ENCODE results near the gene NHEJ1.

The NHEJ1 gene

DNA sequence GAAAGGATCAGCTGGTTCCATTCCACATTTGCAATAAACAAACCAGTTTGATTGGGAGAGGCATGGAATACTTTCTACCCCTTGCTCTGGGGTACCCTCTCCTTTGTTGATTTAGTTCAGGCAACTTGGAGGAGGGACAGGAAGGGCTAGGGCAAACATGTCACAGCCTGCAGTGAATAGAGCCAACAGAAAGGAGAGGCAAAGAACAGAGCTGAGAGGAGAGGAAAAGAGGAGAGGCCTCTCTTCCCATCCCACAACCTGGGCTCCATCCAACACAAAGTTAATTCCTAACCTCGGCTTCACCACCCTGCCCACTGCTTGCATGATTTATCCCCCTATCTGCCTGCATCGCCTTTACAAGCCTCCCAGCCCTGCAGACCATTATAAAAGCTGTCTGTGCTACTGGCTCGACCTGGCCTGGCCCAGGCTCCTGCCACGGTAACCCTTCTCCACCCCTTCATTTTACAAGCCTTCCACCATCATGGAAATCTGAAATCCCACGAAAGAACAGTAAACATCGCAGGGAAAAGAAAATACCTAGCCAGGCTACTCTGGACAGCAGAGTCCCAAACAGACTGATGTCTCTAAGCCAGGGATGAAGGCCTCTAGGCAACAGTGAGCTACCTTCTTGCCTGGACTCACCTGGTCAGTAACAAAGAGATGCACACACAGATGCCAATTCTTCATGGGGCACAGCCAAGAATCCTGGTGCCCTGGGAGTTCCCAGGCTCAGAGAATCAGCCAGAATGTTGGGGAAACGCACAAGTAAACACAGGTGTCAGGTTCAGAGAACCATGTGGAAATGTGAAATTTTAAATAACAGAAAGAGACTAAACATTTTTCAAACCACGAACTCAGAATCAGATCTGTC lies 43.6 kb downstream of the NHEJ1 start:
- TF ChIP-seq FOXP2 (optimal IDR thresholded peaks at IDR 0.05; ENCODE audit: control extremely low read depth, extremely low read length, insufficient read depth) (no peak), EZH2 (IDR thresholded peaks at IDR 0.05) (no peak), POLR2AphosphoS5 (IDR thresholded peaks at IDR 0.05; ENCODE audit: borderline replicate concordance, low read depth, low read length) (no peak)
- Histone ChIP-seq H3K27ac (no peak overlapping the region), H3K9ac (ENCODE audit: insufficient read length) (no peak overlapping the region), H3K4me3 (no peak overlapping the region), H3K9me3 (ENCODE audit: low read depth, low read length) (no peaks in the 10 kb centered on the region), H3K36me3 (ENCODE audit: insufficient read depth, low read length) (no peaks in the 10 kb centered on the region)
- DNase-seq (ENCODE audit: low read depth, low spot score), result no peak

DNA sequence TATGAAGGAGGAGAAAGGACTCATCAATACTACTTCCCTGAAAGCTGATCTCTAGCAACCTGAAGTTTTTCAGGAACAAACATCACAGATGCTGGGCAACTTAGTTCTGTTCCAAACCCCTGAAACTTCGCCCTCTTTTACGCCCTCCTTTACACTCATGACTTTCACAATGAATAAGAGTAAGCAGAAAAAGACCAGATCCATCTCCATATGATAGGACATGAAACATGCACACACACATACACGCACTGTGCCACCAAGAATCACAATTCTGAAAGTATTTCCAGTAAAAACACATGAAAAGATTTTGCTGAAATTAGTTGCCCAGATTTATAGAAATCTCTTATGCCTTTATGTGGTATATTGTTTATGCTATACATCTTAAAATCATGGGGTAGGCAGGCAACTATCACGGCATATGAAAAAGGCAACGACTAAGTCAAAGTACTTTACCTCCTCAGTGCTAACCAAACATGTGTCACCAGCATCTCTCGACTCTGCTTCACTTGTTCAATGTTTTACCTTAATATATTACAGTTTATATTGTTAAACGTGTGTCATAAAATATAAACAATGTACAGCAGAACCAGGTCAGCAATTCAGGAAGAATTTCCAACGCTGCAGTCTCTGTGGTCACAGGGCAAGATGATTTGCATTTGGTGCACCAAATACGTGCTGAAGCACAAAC lies 47.8 kb downstream of the NHEJ1 start:
- H3K9ac ChIP-seq (ENCODE audit: insufficient read length), result no peak overlapping the region
- H3K36me3 ChIP-seq (ENCODE audit: insufficient read depth, low read length), result no peaks in the 10 kb centered on the region
- H3K9me3 ChIP-seq (ENCODE audit: low read depth, low read length), result no peaks in the 10 kb centered on the region
- H3K27ac ChIP-seq, result no peak overlapping the region
- no peak for TF ChIP-seq POLR2AphosphoS5 (IDR thresholded peaks at IDR 0.05; ENCODE audit: borderline replicate concordance, low read depth, low read length)
- no peak for TF ChIP-seq FOXP2 (optimal IDR thresholded peaks at IDR 0.05; ENCODE audit: control extremely low read depth, extremely low read length, insufficient read depth)
- no peak for TF ChIP-seq EZH2 (IDR thresholded peaks at IDR 0.05)
- H3K4me3 ChIP-seq, result no peak overlapping the region
- no peak for DNase-seq (ENCODE audit: low read depth, low spot score)

DNA sequence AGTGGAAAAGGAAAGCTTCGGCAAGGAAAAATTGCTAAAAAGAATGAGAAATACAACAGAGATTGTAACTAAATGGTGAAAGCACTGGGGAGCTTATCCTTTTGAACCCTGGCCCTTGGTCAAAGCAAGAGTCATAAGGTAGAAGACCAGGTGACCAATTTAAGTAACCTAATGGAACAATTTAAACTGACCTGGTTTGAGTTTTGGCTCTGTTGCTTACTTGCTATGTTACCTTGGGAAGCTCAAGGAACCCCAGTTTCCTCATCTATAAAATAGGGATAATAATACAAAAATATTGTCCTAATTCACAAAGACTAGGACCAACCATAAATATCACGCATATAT lies 48.6 kb downstream of the NHEJ1 start:
- TF ChIP-seq EZH2 (IDR thresholded peaks at IDR 0.05), result no peak
- no peak for TF ChIP-seq POLR2AphosphoS5 (IDR thresholded peaks at IDR 0.05; ENCODE audit: borderline replicate concordance, low read depth, low read length)
- no peak for TF ChIP-seq FOXP2 (optimal IDR thresholded peaks at IDR 0.05; ENCODE audit: control extremely low read depth, extremely low read length, insufficient read depth)
- H3K9ac ChIP-seq (ENCODE audit: insufficient read length), result no peak overlapping the region
- no peaks in the 10 kb centered on the region for H3K9me3 ChIP-seq (ENCODE audit: low read depth, low read length)
- no peak for DNase-seq (ENCODE audit: low read depth, low spot score)
- H3K4me3 ChIP-seq, result no peak overlapping the region
- H3K36me3 ChIP-seq (ENCODE audit: insufficient read depth, low read length), result no peaks in the 10 kb centered on the region
- H3K27ac ChIP-seq, result no peak overlapping the region

DNA sequence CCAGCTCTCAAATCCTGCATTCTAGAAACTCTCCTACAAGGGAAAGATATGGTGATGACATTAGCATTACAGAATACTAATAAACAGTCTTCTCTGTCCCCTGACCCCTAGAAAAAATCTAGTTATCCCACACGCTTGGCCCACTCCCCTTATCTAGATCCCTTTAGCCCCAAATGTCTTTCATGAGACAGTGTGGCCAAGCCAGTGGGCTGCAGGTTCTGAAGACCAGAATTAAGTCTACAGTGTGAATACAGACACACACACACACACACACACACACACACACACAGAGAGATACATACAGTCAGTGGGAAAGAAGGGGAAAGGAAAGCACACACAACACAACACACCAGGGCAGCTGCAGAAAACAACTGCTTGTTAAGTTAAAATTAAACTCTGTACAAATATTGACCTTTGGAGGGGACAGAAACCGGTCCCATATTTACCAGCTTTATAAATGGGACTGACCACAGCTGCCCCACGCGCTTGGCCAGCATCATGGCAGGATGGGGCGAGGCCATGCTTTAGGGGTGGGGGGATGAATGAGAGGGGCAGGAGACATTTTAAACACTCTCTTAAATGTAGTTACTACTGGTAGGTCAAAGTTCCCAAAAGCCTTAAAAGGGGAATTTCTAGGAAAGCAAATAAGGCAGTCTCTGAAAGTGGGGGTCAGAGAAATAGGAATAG lies 49.1 kb downstream of the NHEJ1 start:
- no peaks in the 10 kb centered on the region for H3K36me3 ChIP-seq (ENCODE audit: insufficient read depth, low read length)
- H3K9ac ChIP-seq (ENCODE audit: insufficient read length), result no peak overlapping the region
- DNase-seq (ENCODE audit: low read depth, low spot score), result no peak
- H3K27ac ChIP-seq, result no peak overlapping the region
- no peaks in the 10 kb centered on the region for H3K9me3 ChIP-seq (ENCODE audit: low read depth, low read length)
- no peak overlapping the region for H3K4me3 ChIP-seq
- no peak for TF ChIP-seq POLR2AphosphoS5 (IDR thresholded peaks at IDR 0.05; ENCODE audit: borderline replicate concordance, low read depth, low read length)
- TF ChIP-seq FOXP2 (optimal IDR thresholded peaks at IDR 0.05; ENCODE audit: control extremely low read depth, extremely low read length, insufficient read depth), result no peak
- TF ChIP-seq EZH2 (IDR thresholded peaks at IDR 0.05), result no peak

DNA sequence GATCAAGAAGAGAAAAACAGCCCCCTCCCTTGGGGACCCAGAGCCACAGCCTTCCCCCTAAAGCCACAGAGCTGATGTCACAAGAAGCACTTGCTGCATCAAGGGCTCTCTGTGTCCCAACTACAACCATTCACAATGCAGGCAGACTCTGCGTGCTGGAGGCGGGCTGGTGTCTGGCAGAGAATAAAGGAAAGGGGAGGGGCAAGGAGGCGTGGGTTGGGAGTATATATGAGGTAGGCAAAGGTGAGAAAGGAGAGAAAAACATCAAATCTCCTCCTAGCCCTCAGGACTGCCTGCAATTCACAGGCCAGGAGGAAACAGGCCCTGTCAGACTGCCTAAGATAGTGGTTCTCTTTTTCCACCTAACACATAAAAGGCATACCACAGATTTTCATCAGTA lies 51.1 kb downstream of the NHEJ1 start:
- Histone ChIP-seq H3K4me3 (no peak overlapping the region), H3K9me3 (ENCODE audit: low read depth, low read length) (no peaks in the 10 kb centered on the region), H3K36me3 (ENCODE audit: insufficient read depth, low read length) (no peaks in the 10 kb centered on the region), H3K9ac (ENCODE audit: insufficient read length) (no peak overlapping the region), H3K27ac (no peak overlapping the region)
- TF ChIP-seq FOXP2 (optimal IDR thresholded peaks at IDR 0.05; ENCODE audit: control extremely low read depth, extremely low read length, insufficient read depth) (no peak), EZH2 (IDR thresholded peaks at IDR 0.05) (no peak), POLR2AphosphoS5 (IDR thresholded peaks at IDR 0.05; ENCODE audit: borderline replicate concordance, low read depth, low read length) (no peak)
- no peak for DNase-seq (ENCODE audit: low read depth, low spot score)

DNA sequence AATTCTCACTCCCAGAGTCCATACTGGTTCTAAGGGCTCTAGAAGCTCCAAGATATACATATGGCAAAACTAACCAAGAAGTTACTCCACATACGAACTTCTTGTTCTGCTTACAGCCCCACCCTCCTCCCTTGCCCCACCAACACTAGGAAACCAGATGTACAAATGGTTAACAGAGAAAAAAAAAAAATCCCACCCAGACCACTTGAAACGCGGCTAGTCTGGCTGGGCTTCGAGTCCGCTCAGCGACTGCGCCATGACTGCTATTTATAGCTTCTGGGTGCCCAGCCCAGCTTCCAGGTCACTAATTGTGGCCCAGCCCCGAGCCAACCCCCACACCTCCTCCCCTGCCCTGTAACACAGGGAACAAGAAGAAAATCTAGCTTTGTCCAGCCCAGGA lies 52.9 kb downstream of the NHEJ1 start:
- Histone ChIP-seq H3K36me3 (ENCODE audit: insufficient read depth, low read length) (no peaks in the 10 kb centered on the region), H3K4me3 (no peak overlapping the region), H3K9ac (ENCODE audit: insufficient read length) (no peak overlapping the region), H3K9me3 (ENCODE audit: low read depth, low read length) (no peaks in the 10 kb centered on the region), H3K27ac (no peak overlapping the region)
- TF ChIP-seq EZH2 (IDR thresholded peaks at IDR 0.05), result no peak
- no peak for TF ChIP-seq FOXP2 (optimal IDR thresholded peaks at IDR 0.05; ENCODE audit: control extremely low read depth, extremely low read length, insufficient read depth)
- TF ChIP-seq POLR2AphosphoS5 (IDR thresholded peaks at IDR 0.05; ENCODE audit: borderline replicate concordance, low read depth, low read length), result no peak
- no peak for DNase-seq (ENCODE audit: low read depth, low spot score)

DNA sequence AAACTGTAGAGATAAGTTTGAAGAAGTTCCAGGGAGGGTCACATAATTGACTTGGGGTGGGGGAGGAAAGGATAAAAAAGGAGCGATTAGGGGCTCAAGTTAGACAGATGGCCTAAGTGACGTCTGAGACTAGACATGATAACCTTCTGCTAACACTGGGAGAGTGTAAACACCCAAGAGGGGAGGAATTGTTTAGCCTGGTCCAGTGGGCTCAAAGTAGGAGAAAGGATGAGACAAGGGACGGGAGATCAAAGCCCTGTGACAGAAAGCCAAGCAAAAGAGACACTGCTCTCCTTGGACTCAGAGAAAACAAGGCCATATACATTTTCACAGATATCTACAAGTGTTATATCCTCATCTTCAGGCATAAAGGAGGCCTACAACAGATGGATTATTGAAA lies 54.4 kb downstream of the NHEJ1 start:
- DNase-seq (ENCODE audit: low read depth, low spot score), result no peak
- Histone ChIP-seq H3K9ac (ENCODE audit: insufficient read length) (no peak overlapping the region), H3K27ac (no peak overlapping the region), H3K4me3 (no peak overlapping the region), H3K9me3 (ENCODE audit: low read depth, low read length) (no peaks in the 10 kb centered on the region), H3K36me3 (ENCODE audit: insufficient read depth, low read length) (no peaks in the 10 kb centered on the region)
- TF ChIP-seq EZH2 (IDR thresholded peaks at IDR 0.05) (no peak), FOXP2 (optimal IDR thresholded peaks at IDR 0.05; ENCODE audit: control extremely low read depth, extremely low read length, insufficient read depth) (no peak), POLR2AphosphoS5 (IDR thresholded peaks at IDR 0.05; ENCODE audit: borderline replicate concordance, low read depth, low read length) (no peak)

Data from SK-N-MC (cell line).